GM12891 (cell line): ENCODE results near the gene GBP7.

Experiments used
- PAX5 ChIP-seq: IDR thresholded peaks from 2 replicates; pipeline ENCODE4 v1.6.1; 2011; ENCODE audit warnings: low read length, moderate library complexity, mild to moderate bottlenecking; ENCODE audit not compliant: insufficient read depth, severe bottlenecking
- POLR2A ChIP-seq: IDR thresholded peaks from 2 replicates; pipeline ENCODE4 v1.6.1; 2011; ENCODE audit warnings: low read depth, low read length, control low read depth
- POLR2AphosphoS5 ChIP-seq: IDR thresholded peaks from 2 replicates; pipeline ENCODE4 v1.6.1; 2011; ENCODE audit warnings: low read depth, low read length, control low read depth
- POU2F2 ChIP-seq: IDR thresholded peaks from 2 replicates; pipeline ENCODE4 v1.6.1; 2011; ENCODE audit warnings: low read depth, mild to moderate bottlenecking, control low read depth, low read length, moderate library complexity
- SPI1 ChIP-seq: IDR thresholded peaks from 2 replicates; pipeline ENCODE4 v1.6.1; 2011; ENCODE audit warnings: low read depth, low read length, control low read depth
- TAF1 ChIP-seq: IDR thresholded peaks from 2 replicates; pipeline ENCODE4 v1.6.1; 2011; ENCODE audit warnings: low read depth, low read length, control low read depth

GRCh38 chr1:89203166-89203565 lies 27.4 kb upstream of the GBP7 start:
- TF ChIP-seq POLR2AphosphoS5 (no peak), POLR2A (no peak), TAF1 (no peak), POU2F2 (no peak), SPI1 (no peak), PAX5 (no peak)
